Gastroesophageal sphincter (tissue), 4 donors: ENCODE results near the gene CIB4. TPM values are rescaled to one million over a fixed set of nuclear protein-coding genes. Genes with fewer than 3 reads are reported as not detected.

Experiments used
- ATAC-seq: fragments of 150-250 bp; one replicate; pipeline ENCODE4 v1.9.1; 2016; ENCODE audit warnings: mild to moderate bottlenecking, moderate library complexity
- H3K27ac ChIP-seq, 4 donors: fragments of 200-600 bp; sonication (generic) in 3 of 4; 1 replicate in 3 of 4; 2 replicates in 1 of 4; pipeline ENCODE4 v1.5.1; 2016 to 2019
- H3K27me3 ChIP-seq: fragments of 200-600 bp; sonication (generic); one replicate; pipeline ENCODE4 v1.5.1; 2019
- H3K36me3 ChIP-seq, 2 donors: fragments of 200-600 bp; sonication (generic); one replicate each; pipeline ENCODE4 v1.5.1; 2019; ENCODE audit warnings: control low read depth in 1 of 2
- H3K4me1 ChIP-seq, 3 donors: fragments of 200-600 bp; sonication (generic); 1 replicate in 2 of 3; 2 replicates in 1 of 3; pipeline ENCODE4 v1.5.1; 2016 to 2019; ENCODE audit warnings: control low read depth in 2 of 3
- H3K4me3 ChIP-seq, 2 donors: fragments of 200-600 bp; sonication (generic); one replicate each; pipeline ENCODE4 v1.5.1; 2019; ENCODE audit warnings: mild to moderate bottlenecking in 1 of 2, moderate library complexity in 1 of 2
- H3K9me3 ChIP-seq, 3 donors: fragments of 200-600 bp; sonication (generic); one replicate each; pipeline ENCODE4 v1.5.1; 2017 to 2019; ENCODE audit warnings: control low read depth in 2 of 3
- EP300 ChIP-seq: sonication (generic); formaldehyde crosslinking; IDR thresholded peaks from one replicate; pipeline ENCODE4 v1.6.1; 2017; ENCODE audit warnings: antibody characterized with exemption, mild to moderate bottlenecking
- POLR2A ChIP-seq, 2 donors: fragments of 450-650 bp; IDR thresholded peaks; one replicate each; pipeline ENCODE4 v1.6.1; 2017; ENCODE audit warnings: antibody characterized with exemption in 2 of 2, mild to moderate bottlenecking in 2 of 2, moderate library complexity in 1 of 2
- POLR2AphosphoS5 ChIP-seq: sonication (generic); formaldehyde crosslinking; IDR thresholded peaks from one replicate; pipeline ENCODE4 v1.6.1; 2017; ENCODE audit warnings: antibody characterized with exemption
- WGBS, 2 donors: methylation state at CpG; one replicate each; pipeline ENCODE4 v1.1.5; 2018; ENCODE audit warnings: low coverage in 1 of 2; 5-methylcytosine and 5-hydroxymethylcytosine counted together
- total RNA-seq, 4 donors: library from RNA; depleted of rRNA; stranded (reverse); fragments of >200 nt; gene quantifications; one replicate each; pipeline ENCODE4 v1.1.0, GENCODE V29; 2016
- TF ChIP-seq, protein P1 (sequence below), 4 experiments: fragments of 200-600 bp in 2 of 4; fragments of 450-650 bp in 2 of 4; sonication (generic) in 1 of 4; IDR thresholded peaks; one replicate each; pipeline ENCODE4 v1.5.1; 2017 to 2019; ENCODE audit warnings: antibody characterized with exemption in 4 of 4, mild to moderate bottlenecking in 2 of 4, moderate library complexity in 2 of 4

Gene CIB4
- total RNA-seq, 4 donors from 2014 or later, result not detected

- ATAC-seq, result no peak
- no peaks in the 10 kb centered on the region for H3K36me3 ChIP-seq
- H3K27me3 ChIP-seq, result no peaks in the 10 kb centered on the region
- no peaks in the 10 kb centered on the region for H3K4me1 ChIP-seq
- H3K4me3 ChIP-seq, result no peak overlapping the region
- WGBS, 2 donors, result 87 to 94% methylated on average over 3 to 5 of the region's 9 CpGs
- H3K9me3 ChIP-seq, result peaks cover 0 to 5% (median 0%) of the 10 kb centered on the region in 3 donors
- TF ChIP-seq EP300, result no peak
- H3K27ac ChIP-seq, result no peak overlapping the region
Measured at GRCh38 chr2:26672818-26673393, 31.7 kb upstream of the CIB4 start.

DNA sequence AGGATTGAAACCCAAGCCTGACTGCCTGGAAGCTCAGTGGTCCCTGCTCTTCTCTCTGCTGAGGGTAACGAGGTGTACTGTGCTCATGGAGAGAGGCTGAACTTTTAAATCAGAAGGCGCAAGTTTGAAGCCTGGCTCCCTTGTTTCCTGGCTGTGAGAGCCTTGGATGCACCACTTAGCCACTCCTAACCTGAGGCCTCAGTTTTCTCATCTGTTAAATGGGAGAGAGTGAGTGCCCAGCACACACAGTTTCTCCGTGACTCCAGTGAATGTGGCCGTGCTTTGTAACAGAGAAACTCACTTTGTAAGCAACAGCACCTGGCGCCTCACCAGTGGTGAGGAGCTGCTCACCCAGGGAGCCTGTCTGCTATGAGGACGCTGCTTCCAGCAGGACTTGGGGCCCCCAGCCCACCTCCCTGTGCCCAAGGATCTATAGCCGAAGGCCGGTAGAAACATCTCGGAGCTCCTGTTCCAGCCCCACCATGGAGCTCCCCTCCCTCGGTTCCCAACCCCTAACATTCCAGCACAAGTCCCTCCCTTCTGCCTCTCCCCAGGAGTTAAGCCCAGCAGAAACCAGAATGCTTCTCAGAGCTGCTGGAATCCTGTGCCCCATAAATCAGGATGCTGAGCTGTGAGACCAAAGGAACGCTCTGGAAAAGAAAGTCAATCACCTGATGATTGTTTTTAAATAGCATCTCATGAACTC is 31.1 kb upstream of the CIB4 start:
- TF ChIP-seq POLR2AphosphoS5 (no peak), EP300 (no peak), POLR2A (IDR thresholded peaks at IDR 0.05) (no peak)
- TF ChIP-seq, protein P1, sequence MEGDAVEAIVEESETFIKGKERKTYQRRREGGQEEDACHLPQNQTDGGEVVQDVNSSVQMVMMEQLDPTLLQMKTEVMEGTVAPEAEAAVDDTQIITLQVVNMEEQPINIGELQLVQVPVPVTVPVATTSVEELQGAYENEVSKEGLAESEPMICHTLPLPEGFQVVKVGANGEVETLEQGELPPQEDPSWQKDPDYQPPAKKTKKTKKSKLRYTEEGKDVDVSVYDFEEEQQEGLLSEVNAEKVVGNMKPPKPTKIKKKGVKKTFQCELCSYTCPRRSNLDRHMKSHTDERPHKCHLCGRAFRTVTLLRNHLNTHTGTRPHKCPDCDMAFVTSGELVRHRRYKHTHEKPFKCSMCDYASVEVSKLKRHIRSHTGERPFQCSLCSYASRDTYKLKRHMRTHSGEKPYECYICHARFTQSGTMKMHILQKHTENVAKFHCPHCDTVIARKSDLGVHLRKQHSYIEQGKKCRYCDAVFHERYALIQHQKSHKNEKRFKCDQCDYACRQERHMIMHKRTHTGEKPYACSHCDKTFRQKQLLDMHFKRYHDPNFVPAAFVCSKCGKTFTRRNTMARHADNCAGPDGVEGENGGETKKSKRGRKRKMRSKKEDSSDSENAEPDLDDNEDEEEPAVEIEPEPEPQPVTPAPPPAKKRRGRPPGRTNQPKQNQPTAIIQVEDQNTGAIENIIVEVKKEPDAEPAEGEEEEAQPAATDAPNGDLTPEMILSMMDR (IDR thresholded peaks at IDR 0.05), result no peak
- Histone ChIP-seq H3K27ac (no peak overlapping the region), H3K27me3 (no peaks in the 10 kb centered on the region), H3K9me3 (no peaks in the 10 kb centered on the region), H3K36me3 (no peaks in the 10 kb centered on the region), H3K4me3 (no peak overlapping the region), H3K4me1 (no peaks in the 10 kb centered on the region)
- ATAC-seq, result no peak
- WGBS, 2 donors, result 79 to 93% methylated on average over 2 to 5 of the region's 11 CpGs

DNA sequence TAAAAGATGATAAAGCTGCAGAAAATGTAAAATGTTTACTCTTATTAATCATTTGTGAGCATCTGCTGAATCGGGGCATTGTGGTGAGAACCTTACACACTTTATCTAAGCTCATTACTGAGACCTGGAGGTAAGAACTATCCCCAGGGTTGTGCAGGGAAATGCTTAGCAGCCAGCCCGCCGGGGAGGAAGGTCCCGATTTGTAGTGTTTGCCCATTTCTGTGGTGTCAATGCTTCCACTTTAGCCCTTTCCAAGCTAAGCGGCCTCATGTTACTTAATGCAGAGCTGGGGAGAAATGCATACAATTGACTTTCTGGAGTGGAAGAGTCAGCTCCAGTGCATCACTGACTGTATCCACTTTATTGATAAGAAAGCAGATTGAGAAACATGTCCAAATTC is 30.5 kb upstream of the CIB4 start:
- Histone ChIP-seq H3K4me1 (no peaks in the 10 kb centered on the region), H3K9me3 (no peaks in the 10 kb centered on the region), H3K27ac (no peak overlapping the region), H3K27me3 (no peaks in the 10 kb centered on the region), H3K4me3 (no peak overlapping the region), H3K36me3 (no peaks in the 10 kb centered on the region)
- no peak for TF ChIP-seq EP300
- no peak for TF ChIP-seq POLR2A (IDR thresholded peaks at IDR 0.05)
- TF ChIP-seq, protein P1 (IDR thresholded peaks at IDR 0.05), result no peak
- TF ChIP-seq POLR2AphosphoS5, result no peak
- 80 to 100% methylated on average over 1 to 5 of the region's 5 CpGs for WGBS, 2 donors
- ATAC-seq, result no peak

GRCh38 chr2:26670931-26671460 is 29.8 kb upstream of the CIB4 start:
- no peak for ATAC-seq
- WGBS, 2 donors, result 85 to 86% methylated on average over 2 to 5 of the region's 5 CpGs
- Histone ChIP-seq H3K27me3 (no peaks in the 10 kb centered on the region), H3K4me1 (no peaks in the 10 kb centered on the region), H3K36me3 (no peaks in the 10 kb centered on the region), H3K27ac (no peak overlapping the region), H3K4me3 (no peak overlapping the region), H3K9me3 (no peaks in the 10 kb centered on the region)
- no peak for TF ChIP-seq POLR2A (IDR thresholded peaks at IDR 0.05)
- TF ChIP-seq, protein P1 (IDR thresholded peaks at IDR 0.05), result no peak

GRCh38 chr2:26670171-26670570 is 29.0 kb upstream of the CIB4 start:
- Histone ChIP-seq H3K4me3 (no peak overlapping the region), H3K27ac (no peak overlapping the region), H3K36me3 (no peaks in the 10 kb centered on the region), H3K9me3 (no peaks in the 10 kb centered on the region), H3K4me1 (no peaks in the 10 kb centered on the region), H3K27me3 (no peaks in the 10 kb centered on the region)
- ATAC-seq, result no peak
- no peak for TF ChIP-seq EP300
- TF ChIP-seq POLR2AphosphoS5, result no peak
- TF ChIP-seq, protein P1 (IDR thresholded peaks at IDR 0.05), result no peak
- no peak for TF ChIP-seq POLR2A (IDR thresholded peaks at IDR 0.05)
- WGBS, 2 donors, result 20 to 37% methylated on average over 2 to 3 of the region's 3 CpGs
